K562 (cell line): Measurements from ENCODE around the gene C1QTNF12.

ENCODE experiments used
- ADNP ChIP-seq: fragments of 200-800 bp; sonication (Bioruptor generic); IDR thresholded peaks from 2 replicates; pipeline ENCODE4 v1.6.1; 2016; ENCODE audit warnings: missing genetic modification characterization, missing compliant biosample characterization
- CREB1 ChIP-seq, 2 experiments: sonication (generic) in 1 of 2; formaldehyde crosslinking in 1 of 2; IDR thresholded peaks; 2 replicates each; pipeline versions ENCODE4 v1.6.1 to v1.8.0; 2012 to 2022; ENCODE audit warnings: inconsistent platforms in 1 of 2, mild to moderate bottlenecking in 1 of 2, missing genetic modification reagents in 1 of 2, moderate library complexity in 1 of 2
- CTCF ChIP-seq, 3 experiments: IDR thresholded peaks in 2 of 3; conservative IDR thresholded peaks in 1 of 3; 2 replicates each; pipeline ENCODE4 v1.5.1; 2011 to 2012; ENCODE audit warnings: low read length in 3 of 3, mild to moderate bottlenecking in 3 of 3, control low read depth in 2 of 3, improper control_type of control experiment in 1 of 3, inconsistent platforms in 1 of 3, low read depth in 1 of 3, mixed read lengths in 1 of 3, moderate library complexity in 1 of 3; ENCODE audit not compliant: insufficient read depth in 2 of 3
- HINFP ChIP-seq: fragments of 450-650 bp; conservative IDR thresholded peaks from 2 replicates; pipeline ENCODE4 v1.6.1; 2016; ENCODE audit warnings: missing genetic modification characterization, low read depth, mild to moderate bottlenecking, control low read depth, missing compliant biosample characterization
- L3MBTL2 ChIP-seq: fragments of 450-650 bp; IDR thresholded peaks from 2 replicates; pipeline ENCODE4 v1.6.1; 2016; ENCODE audit warnings: mild to moderate bottlenecking, moderate library complexity
- LARP7 ChIP-seq: fragments of 450-650 bp; IDR thresholded peaks from 2 replicates; pipeline ENCODE4 v1.6.1; 2016
- MAX ChIP-seq: sonication (generic); formaldehyde crosslinking; IDR thresholded peaks from 2 replicates; pipeline ENCODE4 v1.9.0; 2022; ENCODE audit warnings: mild to moderate bottlenecking, missing genetic modification reagents
- MED1 ChIP-seq: sonication (generic); formaldehyde crosslinking; IDR thresholded peaks from 2 replicates; pipeline ENCODE4 v1.8.1; 2023; ENCODE audit warnings: missing genetic modification reagents, borderline replicate concordance
- NBN ChIP-seq: fragments of 450-650 bp; IDR thresholded peaks from 2 replicates; pipeline ENCODE4 v1.6.1; 2016; ENCODE audit warnings: low read depth, mild to moderate bottlenecking
- POLR2A ChIP-seq: fragments of 450-650 bp; conservative IDR thresholded peaks from 2 replicates; pipeline ENCODE4 v1.6.1; 2016
- POLR2AphosphoS5 ChIP-seq: IDR thresholded peaks from 2 replicates; pipeline ENCODE4 v1.6.1; 2011; ENCODE audit warnings: mild to moderate bottlenecking, low read depth, low read length, moderate library complexity; ENCODE audit not compliant: control insufficient read depth, insufficient read depth
- REST ChIP-seq, 2 experiments: fragments of 450-650 bp; formaldehyde crosslinking in 1 of 2; IDR thresholded peaks; 2 replicates each; pipeline versions ENCODE4 v1.4.0 to v1.6.1; 2014 to 2020; ENCODE audit warnings: mild to moderate bottlenecking in 2 of 2, borderline replicate concordance in 1 of 2, low read depth in 1 of 2
- ZNF589 ChIP-seq: fragments of 200-800 bp; sonication (Bioruptor generic); IDR thresholded peaks from 2 replicates; pipeline ENCODE4 v1.6.1; 2016; ENCODE audit warnings: low read depth, missing genetic modification characterization, missing compliant biosample characterization

GRCh38 chr1:1233567-1233892, 13.0 kb downstream of the C1QTNF12 start:
- TF ChIP-seq POLR2AphosphoS5: no peak
- no peak for TF ChIP-seq CREB1 (IDR thresholded peaks at IDR 0.05)
- TF ChIP-seq CREB1 (CRISPR knock-in tag; IDR thresholded peaks at IDR 0.05): no peak
- TF ChIP-seq MED1 (CRISPR knock-in tag): no peak
- TF ChIP-seq L3MBTL2: no peak
- no peak for TF ChIP-seq LARP7
- TF ChIP-seq NBN: no peak
- TF ChIP-seq HINFP (tag): no peak
- TF ChIP-seq MAX (CRISPR knock-in tag): no peak
- TF ChIP-seq REST (IDR thresholded peaks at IDR 0.05; ENCODE audit: borderline replicate concordance): no peak
- no peak for TF ChIP-seq REST (CRISPR knock-in tag; IDR thresholded peaks at IDR 0.05; ENCODE audit: low read depth)
- TF ChIP-seq POLR2A: no peak
- no peak for TF ChIP-seq CTCF (IDR thresholded peaks at IDR 0.05 in 2 of 3, conservative IDR thresholded peaks at IDR 0.05 in 1 of 3; ENCODE audit: insufficient read depth in 2 of 3, low read depth in 1 of 3, low read length in 3 of 3)
- no peak for TF ChIP-seq ZNF589 (CRISPR knock-in tag)
- no peak for TF ChIP-seq ADNP (tag)
